ENCODE results near the gene LBHD2.
A peak's percentile ranks its signal among the peaks of the same experiment; 100 is the strongest.

Gene LBHD2

GRCh38 chr14:103124501-103125001 lies 40.5 kb downstream of the LBHD2 start:
- POLR2A ChIA-PET (ENCODE audit: low non-redundant PET): no interaction called here
- CTCF ChIA-PET: interaction anchor here (0.7 to 7.2 kb wide), 4 partner anchors 19 to 349 kb away, joined by 3 to 57 read pairs (median 4); no protein-coding TSS in a partner anchor

DNA sequence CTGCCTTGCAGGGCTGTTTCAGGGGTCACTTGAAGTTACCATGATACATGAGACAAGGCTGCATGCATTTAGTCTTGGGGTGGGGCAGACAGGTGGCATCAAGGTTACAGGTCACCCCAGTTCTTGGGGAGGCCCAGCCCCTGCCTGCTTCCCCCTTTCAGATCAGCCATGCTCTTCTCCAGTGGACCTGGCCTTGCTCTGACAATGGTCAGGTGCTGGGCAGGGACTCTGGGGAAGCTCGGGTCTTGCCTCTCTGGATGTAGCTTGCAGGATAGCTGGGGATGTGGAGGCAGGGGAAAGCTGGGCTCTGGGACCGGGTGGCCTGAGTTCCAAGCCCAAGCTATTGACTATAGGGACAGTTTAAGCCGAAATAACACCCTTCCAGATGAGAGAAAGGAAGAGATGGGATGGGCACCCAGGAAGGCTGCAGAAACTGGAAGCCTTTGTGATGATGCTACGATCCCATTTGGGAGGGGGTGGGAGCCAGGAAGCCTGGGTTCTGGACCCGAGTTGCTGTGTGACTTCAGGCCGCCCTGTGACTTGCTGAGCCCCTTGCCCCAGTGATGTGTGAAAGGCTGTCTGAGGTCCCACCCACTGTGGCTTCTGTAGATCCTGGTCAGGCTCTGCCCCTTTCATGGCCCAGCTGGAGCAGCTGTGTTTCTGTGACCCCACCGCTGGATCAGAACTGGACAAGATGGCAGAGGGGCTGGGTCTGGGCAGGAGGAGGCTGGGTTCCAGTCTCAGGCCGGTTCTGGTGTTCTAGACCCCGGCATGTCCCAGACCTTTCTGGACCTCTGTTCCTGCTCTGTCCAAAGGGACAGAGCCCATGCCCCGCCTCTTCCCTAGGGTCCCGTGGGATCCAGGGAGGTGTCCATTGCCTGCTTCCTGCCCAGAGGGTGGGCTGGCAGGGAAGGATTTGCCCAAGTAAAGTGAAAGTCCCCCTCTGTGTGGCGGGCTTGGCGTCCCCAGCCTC lies 41.4 kb downstream of the LBHD2 start:
- POLR2A ChIA-PET (ENCODE audit: low non-redundant PET): no interaction called here

More at GRCh38 chr14:103124501-103125001, 40.5 kb downstream of the LBHD2 start:
- DNase-seq (ENCODE audit: low spot score): no peak
- H3K27ac ChIP-seq: peak overlapping the region; percentile 89
- TF ChIP-seq, protein P1, sequence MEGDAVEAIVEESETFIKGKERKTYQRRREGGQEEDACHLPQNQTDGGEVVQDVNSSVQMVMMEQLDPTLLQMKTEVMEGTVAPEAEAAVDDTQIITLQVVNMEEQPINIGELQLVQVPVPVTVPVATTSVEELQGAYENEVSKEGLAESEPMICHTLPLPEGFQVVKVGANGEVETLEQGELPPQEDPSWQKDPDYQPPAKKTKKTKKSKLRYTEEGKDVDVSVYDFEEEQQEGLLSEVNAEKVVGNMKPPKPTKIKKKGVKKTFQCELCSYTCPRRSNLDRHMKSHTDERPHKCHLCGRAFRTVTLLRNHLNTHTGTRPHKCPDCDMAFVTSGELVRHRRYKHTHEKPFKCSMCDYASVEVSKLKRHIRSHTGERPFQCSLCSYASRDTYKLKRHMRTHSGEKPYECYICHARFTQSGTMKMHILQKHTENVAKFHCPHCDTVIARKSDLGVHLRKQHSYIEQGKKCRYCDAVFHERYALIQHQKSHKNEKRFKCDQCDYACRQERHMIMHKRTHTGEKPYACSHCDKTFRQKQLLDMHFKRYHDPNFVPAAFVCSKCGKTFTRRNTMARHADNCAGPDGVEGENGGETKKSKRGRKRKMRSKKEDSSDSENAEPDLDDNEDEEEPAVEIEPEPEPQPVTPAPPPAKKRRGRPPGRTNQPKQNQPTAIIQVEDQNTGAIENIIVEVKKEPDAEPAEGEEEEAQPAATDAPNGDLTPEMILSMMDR (conservative IDR thresholded peaks at IDR 0.05; ENCODE audit: low read depth): no peak

DNA sequence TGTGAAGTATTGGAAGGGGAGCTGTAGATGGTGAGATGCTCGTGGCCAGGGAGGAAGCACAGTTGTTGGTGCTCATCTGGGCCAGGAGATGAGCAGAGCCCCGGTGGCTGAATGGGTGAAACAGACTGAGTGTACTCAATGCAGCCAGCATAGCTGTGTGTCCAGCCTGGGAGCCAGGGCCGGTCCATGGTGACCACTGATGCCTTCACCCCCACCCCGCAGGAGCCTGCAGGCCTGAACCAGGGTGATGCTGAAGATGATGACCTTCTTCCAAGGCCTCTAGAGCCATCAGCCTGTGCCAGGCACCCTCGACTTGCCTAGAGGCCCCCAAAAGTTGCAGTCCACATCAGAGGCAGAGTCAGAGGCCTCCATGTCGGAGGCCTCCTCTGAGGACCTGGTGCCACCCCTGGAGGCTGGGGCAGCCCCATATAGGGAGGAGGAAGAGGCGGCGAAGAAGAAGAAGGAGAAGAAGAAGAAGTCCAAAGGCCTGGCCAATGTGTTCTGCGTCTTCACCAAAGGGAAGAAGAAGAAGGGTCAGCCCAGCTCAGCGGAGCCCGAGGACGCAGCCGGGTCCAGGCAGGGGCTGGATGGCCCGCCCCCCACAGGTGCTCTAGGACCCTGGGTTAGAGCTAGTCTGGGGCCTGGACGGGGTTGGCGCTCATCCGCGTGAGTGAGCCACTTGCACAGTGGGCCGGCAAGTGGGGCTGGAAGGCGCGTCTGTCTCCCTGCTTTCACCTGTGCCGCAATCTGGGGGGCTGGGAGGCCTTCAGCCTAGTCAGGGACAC lies 42.3 kb downstream of the LBHD2 start:
- TF ChIP-seq, protein P1 (conservative IDR thresholded peaks at IDR 0.05; ENCODE audit: low read depth): no peak
- POLR2A ChIA-PET (ENCODE audit: low non-redundant PET): interaction anchor here (0.5 kb wide), 1 partner anchor 1364 kb away, joined by 3 read pairs; no protein-coding TSS in a partner anchor
- no peak for DNase-seq (ENCODE audit: low spot score)
- peak overlapping the region; percentile 97 for H3K27ac ChIP-seq
- CTCF ChIA-PET: interaction anchor here (0.5 to 7.2 kb wide), 13 partner anchors 11 to 524 kb away, joined by 3 to 57 read pairs (median 3); no protein-coding TSS in a partner anchor

More for the DNA sequence above, 41.4 kb downstream of the LBHD2 start:
- DNase-seq (ENCODE audit: low spot score): no peak
- peak overlapping the region; percentile 97 for H3K27ac ChIP-seq
- TF ChIP-seq, protein P1 (conservative IDR thresholded peaks at IDR 0.05; ENCODE audit: low read depth): no peak
- CTCF ChIA-PET: interaction anchor here (0.5 to 7.2 kb wide), 4 partner anchors 20 to 525 kb away, joined by 3 to 57 read pairs (median 4); no protein-coding TSS in a partner anchor

DNA sequence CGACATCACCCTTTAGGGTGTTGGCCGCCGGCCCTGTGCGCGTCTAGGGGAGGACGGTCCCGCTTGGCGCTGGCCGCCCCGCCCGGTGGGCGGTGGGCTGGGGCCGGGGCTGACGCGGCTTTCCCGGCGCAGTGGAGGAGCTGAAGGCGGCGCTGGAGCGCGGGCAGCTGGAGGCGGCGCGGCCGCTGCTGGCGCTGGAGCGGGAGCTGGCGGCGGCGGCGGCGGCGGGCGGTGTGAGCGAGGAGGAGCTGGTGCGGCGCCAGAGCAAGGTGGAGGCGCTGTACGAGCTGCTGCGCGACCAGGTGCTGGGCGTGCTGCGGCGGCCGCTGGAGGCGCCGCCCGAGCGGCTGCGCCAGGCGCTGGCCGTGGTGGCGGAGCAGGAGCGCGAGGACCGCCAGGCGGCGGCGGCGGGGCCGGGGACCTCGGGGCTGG lies 42.9 kb downstream of the LBHD2 start:
- CTCF ChIA-PET: interaction anchor here (0.6 to 7.2 kb wide), 13 partner anchors 10 to 299 kb away, joined by 3 to 57 read pairs (median 3); no protein-coding TSS in a partner anchor

GRCh38 chr14:103127356-103127755 lies 43.3 kb downstream of the LBHD2 start:
- H3K27ac ChIP-seq: peak overlapping the region; percentile 97
- TF ChIP-seq, protein P1 (conservative IDR thresholded peaks at IDR 0.05; ENCODE audit: low read depth): no peak; the same call in 1 of the 2 replicates
- ChIA-PET CTCF (interaction anchor here (0.6 to 7.2 kb wide), 11 partner anchors 10 to 165 kb away, joined by 3 to 57 read pairs (median 3); no protein-coding TSS in a partner anchor), POLR2A (ENCODE audit: low non-redundant PET) (no interaction called here)
- DNase-seq (ENCODE audit: low spot score): no peak

More for the DNA sequence above, 42.9 kb downstream of the LBHD2 start:
- DNase-seq (ENCODE audit: low spot score): peak; percentile 55
- POLR2A ChIA-PET (ENCODE audit: low non-redundant PET): interaction anchor here (0.5 kb wide), 1 partner anchor 1364 kb away, joined by 3 read pairs; no protein-coding TSS in a partner anchor
- TF ChIP-seq, protein P1 (conservative IDR thresholded peaks at IDR 0.05; ENCODE audit: low read depth): peak; percentile 65
- H3K27ac ChIP-seq: peak overlapping the region; percentile 97

Measured in RWPE1 (cell line).